Epithelial cell of esophagus (primary cell): Measurements from ENCODE around the gene TUBGCP3.
"Not testable (repeated sequence)": the region's sequence is repeated elsewhere in the genome, so short reads cannot be mapped to it uniquely, and the experiment has no call there.

ENCODE experiments used
- DNase-seq: peaks from one replicate; pipeline ENCODE4 v3.0.0; 2010; ENCODE audit warnings: low read depth
- H3K4me3 ChIP-seq: 2 replicates; pipeline ENCODE4 v1.5.1; 2011; ENCODE audit warnings: mild to moderate bottlenecking, low read length, control low read depth
- CTCF ChIP-seq: IDR thresholded peaks from 2 replicates; pipeline ENCODE4 v1.5.1; 2011; ENCODE audit warnings: low read depth, mild to moderate bottlenecking, low read length, control low read depth, inconsistent platforms; ENCODE audit not compliant: insufficient read depth; ENCODE audit errors: missing control alignments

The TUBGCP3 gene

GRCh38 chr13:112554214-112554850 is 33.6 kb downstream of the TUBGCP3 start:
- TF ChIP-seq CTCF, result no peak
- no peak for DNase-seq
- H3K4me3 ChIP-seq, result no peak overlapping the region

- not testable (repeated sequence) for H3K4me3 ChIP-seq, DNase-seq
Observed at GRCh38 chr13:112548975-112549374, 39.0 kb downstream of the TUBGCP3 start.

GRCh38 chr13:112545856-112546255 is 42.1 kb downstream of the TUBGCP3 start:
- no peak for TF ChIP-seq CTCF
- no peak overlapping the region for H3K4me3 ChIP-seq
- DNase-seq, result peak; percentile 68

GRCh38 chr13:112532837-112533745 is 54.9 kb downstream of the TUBGCP3 start:
- TF ChIP-seq CTCF, result no peak
- no peak overlapping the region for H3K4me3 ChIP-seq
- DNase-seq, result no peak

GRCh38 chr13:112531263-112531794 is 56.6 kb downstream of the TUBGCP3 start:
- no peak for DNase-seq
- no peak for TF ChIP-seq CTCF
- no peak overlapping the region for H3K4me3 ChIP-seq

GRCh38 chr13:112530861-112531260 is 57.1 kb downstream of the TUBGCP3 start:
- H3K4me3 ChIP-seq, result no peak overlapping the region
- DNase-seq, result no peak
- TF ChIP-seq CTCF, result no peak

- DNase-seq, result no peak
- TF ChIP-seq CTCF, result no peak
- no peak overlapping the region for H3K4me3 ChIP-seq
Observed at GRCh38 chr13:112529216-112529615, 58.7 kb downstream of the TUBGCP3 start.
